Suprapubic skin (tissue), 3 donors: ENCODE data around the gene AGBL5.

Experiments
- POLR2AphosphoS5 ChIP-seq, 3 donors: sonication (generic); formaldehyde crosslinking; IDR thresholded peaks; one replicate each; pipeline ENCODE4 v1.6.1; 2017; ENCODE audit warnings: antibody characterized with exemption in 3 of 3
- TF ChIP-seq, protein P1 (sequence below), 2 donors: fragments of 200-600 bp in 1 of 2; fragments of 450-650 bp in 1 of 2; sonication (generic) in 1 of 2; IDR thresholded peaks; one replicate each; pipeline ENCODE4 v1.5.1; 2016 to 2019; ENCODE audit warnings: antibody characterized with exemption in 2 of 2, mild to moderate bottlenecking in 1 of 2, moderate library complexity in 1 of 2

DNA sequence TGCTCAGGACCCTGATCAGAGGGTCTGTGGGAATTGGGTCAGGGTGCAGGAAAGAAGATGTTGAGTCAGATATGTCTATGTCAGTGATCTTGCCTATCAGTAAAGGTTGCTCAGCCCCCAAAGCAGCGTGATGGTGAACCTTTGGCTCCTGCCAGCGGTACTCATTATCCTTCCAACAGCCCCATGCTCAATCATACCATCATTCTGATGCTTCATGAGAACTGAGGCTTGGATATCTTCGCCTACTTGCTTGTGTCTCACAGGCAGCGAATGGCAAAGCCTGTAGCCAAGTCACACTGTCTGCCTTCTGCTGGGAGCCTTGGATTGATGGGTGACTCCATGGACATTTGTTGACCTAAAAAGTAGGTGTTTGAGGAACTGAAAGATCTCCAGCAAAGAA lies 37.7 kb upstream of the AGBL5 start:
- TF ChIP-seq, protein P1, sequence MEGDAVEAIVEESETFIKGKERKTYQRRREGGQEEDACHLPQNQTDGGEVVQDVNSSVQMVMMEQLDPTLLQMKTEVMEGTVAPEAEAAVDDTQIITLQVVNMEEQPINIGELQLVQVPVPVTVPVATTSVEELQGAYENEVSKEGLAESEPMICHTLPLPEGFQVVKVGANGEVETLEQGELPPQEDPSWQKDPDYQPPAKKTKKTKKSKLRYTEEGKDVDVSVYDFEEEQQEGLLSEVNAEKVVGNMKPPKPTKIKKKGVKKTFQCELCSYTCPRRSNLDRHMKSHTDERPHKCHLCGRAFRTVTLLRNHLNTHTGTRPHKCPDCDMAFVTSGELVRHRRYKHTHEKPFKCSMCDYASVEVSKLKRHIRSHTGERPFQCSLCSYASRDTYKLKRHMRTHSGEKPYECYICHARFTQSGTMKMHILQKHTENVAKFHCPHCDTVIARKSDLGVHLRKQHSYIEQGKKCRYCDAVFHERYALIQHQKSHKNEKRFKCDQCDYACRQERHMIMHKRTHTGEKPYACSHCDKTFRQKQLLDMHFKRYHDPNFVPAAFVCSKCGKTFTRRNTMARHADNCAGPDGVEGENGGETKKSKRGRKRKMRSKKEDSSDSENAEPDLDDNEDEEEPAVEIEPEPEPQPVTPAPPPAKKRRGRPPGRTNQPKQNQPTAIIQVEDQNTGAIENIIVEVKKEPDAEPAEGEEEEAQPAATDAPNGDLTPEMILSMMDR (IDR thresholded peaks at IDR 0.05), result no peak
- TF ChIP-seq POLR2AphosphoS5 (IDR thresholded peaks at IDR 0.05), result no peak
